NB4 (cell line): ENCODE measurements around the gene SH2D6.

Source experiments
- DNase-seq: peaks from one replicate; pipeline ENCODE4 v3.0.0; 2010; ENCODE audit warnings: low read depth
- H3K4me3 ChIP-seq: one replicate; pipeline ENCODE4 v1.5.1; 2011; ENCODE audit warnings: mild to moderate bottlenecking, low read depth, low read length, moderate library complexity
- MYC ChIP-seq: IDR thresholded peaks from 2 replicates; pipeline ENCODE4 v1.6.1; 2011; ENCODE audit warnings: low read depth, low read length
- POLR2A ChIP-seq: IDR thresholded peaks from 2 replicates; pipeline ENCODE4 v1.6.1; 2011; ENCODE audit warnings: mild to moderate bottlenecking; ENCODE audit not compliant: insufficient read length; ENCODE audit errors: extremely low read depth
- TF ChIP-seq, protein P1 (sequence below): IDR thresholded peaks from one replicate; pipeline ENCODE4 v1.5.1; 2012; ENCODE audit warnings: low read depth, low read length
- TF ChIP-seq, protein P2 (sequence below): IDR thresholded peaks from 2 replicates; pipeline ENCODE4 v1.6.1; 2011; ENCODE audit warnings: low read depth, low read length

SH2D6 gene

GRCh38 chr2:85468096-85468703, 49.7 kb downstream of the SH2D6 start:
- TF ChIP-seq, protein P1, sequence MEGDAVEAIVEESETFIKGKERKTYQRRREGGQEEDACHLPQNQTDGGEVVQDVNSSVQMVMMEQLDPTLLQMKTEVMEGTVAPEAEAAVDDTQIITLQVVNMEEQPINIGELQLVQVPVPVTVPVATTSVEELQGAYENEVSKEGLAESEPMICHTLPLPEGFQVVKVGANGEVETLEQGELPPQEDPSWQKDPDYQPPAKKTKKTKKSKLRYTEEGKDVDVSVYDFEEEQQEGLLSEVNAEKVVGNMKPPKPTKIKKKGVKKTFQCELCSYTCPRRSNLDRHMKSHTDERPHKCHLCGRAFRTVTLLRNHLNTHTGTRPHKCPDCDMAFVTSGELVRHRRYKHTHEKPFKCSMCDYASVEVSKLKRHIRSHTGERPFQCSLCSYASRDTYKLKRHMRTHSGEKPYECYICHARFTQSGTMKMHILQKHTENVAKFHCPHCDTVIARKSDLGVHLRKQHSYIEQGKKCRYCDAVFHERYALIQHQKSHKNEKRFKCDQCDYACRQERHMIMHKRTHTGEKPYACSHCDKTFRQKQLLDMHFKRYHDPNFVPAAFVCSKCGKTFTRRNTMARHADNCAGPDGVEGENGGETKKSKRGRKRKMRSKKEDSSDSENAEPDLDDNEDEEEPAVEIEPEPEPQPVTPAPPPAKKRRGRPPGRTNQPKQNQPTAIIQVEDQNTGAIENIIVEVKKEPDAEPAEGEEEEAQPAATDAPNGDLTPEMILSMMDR, result no peak
- TF ChIP-seq, protein P2, sequence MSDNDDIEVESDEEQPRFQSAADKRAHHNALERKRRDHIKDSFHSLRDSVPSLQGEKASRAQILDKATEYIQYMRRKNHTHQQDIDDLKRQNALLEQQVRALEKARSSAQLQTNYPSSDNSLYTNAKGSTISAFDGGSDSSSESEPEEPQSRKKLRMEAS, result no peak
- TF ChIP-seq POLR2A, result no peak
- TF ChIP-seq MYC, result no peak
- no peak for DNase-seq

DNA sequence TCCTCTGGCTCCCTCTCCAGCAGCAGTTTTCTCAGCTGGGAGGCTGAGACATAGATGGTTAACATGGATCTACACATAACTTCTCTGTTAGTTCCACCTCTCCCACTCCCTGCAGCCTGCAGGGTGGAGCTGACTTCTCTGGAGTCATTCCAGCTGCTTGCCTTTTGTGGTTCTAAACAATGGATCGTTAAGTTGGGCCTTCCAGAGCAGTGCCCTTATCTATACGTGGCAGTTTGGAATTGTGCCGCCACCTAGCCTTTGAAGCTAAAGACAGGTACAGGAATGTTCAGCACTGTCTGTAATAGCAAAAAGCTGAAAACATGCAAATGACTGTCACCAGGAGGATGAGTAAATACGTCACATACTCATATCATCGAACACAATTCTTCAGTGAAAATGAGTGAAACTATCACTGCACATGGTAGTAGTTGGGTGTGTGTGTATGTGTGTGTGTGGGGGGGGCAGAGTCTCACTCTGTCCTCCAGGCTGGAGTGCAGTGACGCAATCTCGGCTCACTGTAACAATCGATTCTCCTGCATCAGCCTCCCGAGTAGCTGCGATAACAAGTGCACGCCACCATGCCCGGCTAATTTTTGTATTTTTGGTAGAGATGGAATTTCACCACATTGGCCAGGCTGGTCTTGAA, 50.3 kb downstream of the SH2D6 start:
- no peak for DNase-seq
- TF ChIP-seq, protein P2, result no peak
- no peak for TF ChIP-seq MYC
- TF ChIP-seq, protein P1, result no peak
- TF ChIP-seq POLR2A, result no peak
- no peak overlapping the region for H3K4me3 ChIP-seq

More at GRCh38 chr2:85468096-85468703, 49.7 kb downstream of the SH2D6 start:
- no peak overlapping the region for H3K4me3 ChIP-seq

- H3K4me3 ChIP-seq, result no peak overlapping the region
- no peak for TF ChIP-seq MYC
- TF ChIP-seq, protein P2, result no peak
- TF ChIP-seq, protein P1, result no peak
- no peak for TF ChIP-seq POLR2A
- DNase-seq, result no peak
Measured at GRCh38 chr2:85470850-85471800, 52.6 kb downstream of the SH2D6 start.

GRCh38 chr2:85472261-85472660, 53.7 kb downstream of the SH2D6 start:
- no peak for DNase-seq
- no peak overlapping the region for H3K4me3 ChIP-seq
- TF ChIP-seq, protein P1, result no peak
- no peak for TF ChIP-seq MYC
- TF ChIP-seq, protein P2, result no peak
- no peak for TF ChIP-seq POLR2A

GRCh38 chr2:85475799-85476490, 57.4 kb downstream of the SH2D6 start:
- H3K4me3 ChIP-seq, result no peak overlapping the region
- TF ChIP-seq, protein P2, result no peak
- TF ChIP-seq POLR2A (no peak), MYC (no peak)
- TF ChIP-seq, protein P1, result no peak
- DNase-seq, result no peak
